Activated T-helper 1 cell treated with anti-CD3 and anti-CD28 coated beads, Interleukin-2, amount 50 U/mL, for 16 hours (primary cell): ENCODE measurements around the gene CCM2.

Experiments
- DNase-seq, 2 donors: peaks; one replicate each; pipeline ENCODE4 v3.0.0-alpha.2; 2020; ENCODE audit warnings: low read depth in 1 of 2, low spot score in 1 of 2

The CCM2 gene

DNA sequence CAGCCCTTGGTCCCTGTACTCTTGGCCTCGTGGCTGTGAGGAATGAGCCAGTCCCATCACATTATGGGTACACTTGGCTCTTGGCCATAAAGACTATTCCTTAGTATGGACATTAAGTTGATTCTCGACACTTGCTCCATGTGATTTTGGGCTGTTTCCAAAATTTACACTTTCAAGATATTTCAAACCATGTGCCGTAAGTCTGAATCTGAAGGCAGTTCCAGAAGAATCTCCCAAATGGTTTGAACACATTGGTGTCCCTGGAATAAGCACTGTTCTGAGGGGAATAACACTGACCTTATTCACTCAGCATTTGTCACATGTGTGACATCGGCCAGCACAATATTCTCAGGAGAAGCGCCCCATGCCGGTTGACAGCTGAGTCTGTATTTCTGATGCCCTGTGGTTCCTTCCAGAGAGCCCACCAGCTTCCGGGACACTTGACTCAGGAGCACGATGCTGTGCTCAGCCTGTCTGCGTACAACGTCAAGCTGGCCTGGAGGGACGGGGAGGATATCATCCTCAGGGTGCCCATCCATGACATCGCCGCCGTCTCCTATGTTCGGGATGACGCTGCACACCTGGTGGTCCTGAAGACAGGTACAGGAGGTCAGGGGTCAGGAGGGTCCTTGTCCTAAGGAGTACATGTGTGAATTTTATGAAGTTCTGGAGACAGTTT lies 64.2 kb downstream of the CCM2 start:
- no peak for DNase-seq

DNA sequence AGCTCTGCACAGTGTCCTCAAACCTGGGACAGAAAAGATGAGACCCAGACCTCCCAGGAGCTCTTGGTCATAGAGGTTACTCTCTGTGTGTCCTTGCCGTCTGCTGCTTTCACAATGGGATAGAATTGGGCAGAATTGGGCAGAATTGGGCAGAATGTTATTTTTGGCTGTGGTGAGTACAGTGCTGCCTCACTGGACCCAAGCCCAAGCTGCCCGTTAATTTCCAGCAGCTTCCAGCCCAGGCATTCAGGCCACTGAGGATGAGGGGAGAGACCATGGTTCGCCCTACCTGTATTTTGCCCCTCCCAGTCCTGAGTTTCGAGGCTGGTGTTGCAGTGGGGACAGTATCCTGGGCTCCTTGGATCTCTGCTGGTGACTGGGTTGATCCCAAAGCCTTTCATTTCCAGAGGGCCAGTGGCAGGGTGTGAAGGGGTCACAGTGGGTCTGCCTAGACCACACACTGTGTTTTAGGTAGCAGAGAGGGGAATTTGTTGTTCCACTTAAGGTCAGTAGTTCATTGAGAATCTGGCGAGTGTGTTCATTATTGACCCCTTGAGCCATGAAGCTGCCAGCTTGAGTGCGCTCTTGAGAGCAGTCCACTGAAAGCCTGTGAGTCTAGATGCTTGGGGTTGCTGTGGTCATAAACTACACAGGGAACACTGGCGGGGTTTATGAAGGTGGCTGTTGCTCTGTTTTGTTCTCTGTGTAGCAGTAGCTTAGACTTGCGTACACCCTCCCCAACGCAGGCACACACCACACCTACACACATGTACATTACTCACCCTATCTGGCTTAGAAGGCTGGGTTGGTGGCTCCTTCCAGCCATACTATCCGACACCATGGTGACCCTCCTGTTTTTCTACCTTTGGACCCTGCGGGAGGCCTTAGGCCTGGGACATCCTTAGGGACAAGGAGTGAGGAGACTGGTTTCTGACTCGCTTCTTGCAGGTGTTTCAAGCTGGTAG lies 65.3 kb downstream of the CCM2 start:
- no peak for DNase-seq

DNA sequence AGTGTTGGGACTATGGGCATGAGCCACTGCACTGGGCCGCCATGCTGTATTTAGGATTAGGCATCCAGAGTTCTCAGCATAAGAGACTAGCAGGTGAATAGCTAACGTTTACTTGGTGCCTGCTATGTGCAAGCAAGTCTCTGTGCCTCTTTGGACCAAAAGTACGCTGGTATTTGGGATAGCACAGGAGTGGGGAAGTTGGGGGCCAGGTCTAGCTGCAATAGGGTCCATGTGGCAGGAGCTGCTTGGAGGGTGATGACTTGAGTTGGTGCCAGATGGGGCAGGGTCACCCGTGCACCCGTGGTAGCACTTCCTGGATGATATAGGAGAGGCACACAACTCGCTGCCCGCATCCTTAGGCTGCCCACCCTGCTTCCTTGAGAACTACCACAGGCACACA lies 66.4 kb downstream of the CCM2 start:
- DNase-seq = no peak

DNA sequence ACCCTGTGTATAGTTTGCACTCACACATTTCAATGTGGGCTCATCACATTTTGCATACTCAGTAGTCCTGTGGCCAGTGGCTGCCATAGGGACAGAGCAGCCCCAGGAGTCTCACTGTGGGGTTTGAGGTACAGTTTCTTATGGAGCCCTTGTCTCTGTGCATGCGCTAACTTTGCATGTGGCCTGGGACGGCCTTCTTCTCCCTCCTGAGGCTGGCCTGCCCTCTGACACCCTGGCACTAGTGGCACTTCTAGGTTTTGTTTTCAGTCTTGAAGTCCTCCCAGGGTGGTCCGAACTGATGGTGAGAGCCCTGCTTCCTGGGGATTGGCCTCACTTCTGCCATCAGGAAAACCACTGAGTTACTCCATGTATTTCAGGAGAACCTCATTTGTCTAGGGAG lies 67.6 kb downstream of the CCM2 start:
- DNase-seq = no peak

DNA sequence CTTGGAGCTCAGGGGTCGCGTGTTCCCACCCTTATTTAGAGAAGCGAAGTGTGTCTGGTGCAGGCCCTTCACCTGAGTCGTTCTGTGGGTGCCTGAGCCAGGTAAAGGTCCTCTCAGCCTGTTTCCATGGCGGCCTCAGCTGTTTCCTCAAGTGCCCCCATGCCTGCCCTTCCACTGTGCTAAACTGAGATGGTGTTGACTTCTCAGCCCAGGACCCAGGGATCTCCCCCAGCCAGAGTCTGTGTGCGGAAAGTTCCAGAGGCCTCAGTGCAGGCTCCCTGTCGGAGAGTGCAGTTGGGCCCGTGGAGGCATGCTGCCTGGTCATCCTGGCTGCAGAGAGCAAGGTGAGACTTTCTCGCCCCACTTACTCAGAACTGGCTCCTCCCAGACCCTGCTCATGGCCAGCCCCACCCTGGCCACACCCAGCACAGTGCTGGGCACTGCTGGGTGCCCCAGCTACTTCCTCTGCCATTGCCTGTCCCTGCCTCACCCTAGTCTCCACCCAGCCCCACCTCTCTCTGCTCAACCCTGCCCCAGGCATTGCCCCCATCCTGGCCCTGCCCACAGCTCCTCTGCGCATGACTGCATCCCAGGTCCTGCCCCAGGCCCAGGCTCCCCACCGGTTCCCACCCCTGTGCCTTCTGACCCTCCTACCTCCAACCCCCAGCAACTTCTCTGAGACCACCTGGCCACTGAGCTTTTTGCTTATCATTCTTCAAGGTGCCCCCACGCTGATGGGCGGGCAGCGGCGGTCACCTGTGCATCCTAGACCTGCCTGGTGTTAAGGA lies 68.4 kb downstream of the CCM2 start:
- DNase-seq = no peak

DNA sequence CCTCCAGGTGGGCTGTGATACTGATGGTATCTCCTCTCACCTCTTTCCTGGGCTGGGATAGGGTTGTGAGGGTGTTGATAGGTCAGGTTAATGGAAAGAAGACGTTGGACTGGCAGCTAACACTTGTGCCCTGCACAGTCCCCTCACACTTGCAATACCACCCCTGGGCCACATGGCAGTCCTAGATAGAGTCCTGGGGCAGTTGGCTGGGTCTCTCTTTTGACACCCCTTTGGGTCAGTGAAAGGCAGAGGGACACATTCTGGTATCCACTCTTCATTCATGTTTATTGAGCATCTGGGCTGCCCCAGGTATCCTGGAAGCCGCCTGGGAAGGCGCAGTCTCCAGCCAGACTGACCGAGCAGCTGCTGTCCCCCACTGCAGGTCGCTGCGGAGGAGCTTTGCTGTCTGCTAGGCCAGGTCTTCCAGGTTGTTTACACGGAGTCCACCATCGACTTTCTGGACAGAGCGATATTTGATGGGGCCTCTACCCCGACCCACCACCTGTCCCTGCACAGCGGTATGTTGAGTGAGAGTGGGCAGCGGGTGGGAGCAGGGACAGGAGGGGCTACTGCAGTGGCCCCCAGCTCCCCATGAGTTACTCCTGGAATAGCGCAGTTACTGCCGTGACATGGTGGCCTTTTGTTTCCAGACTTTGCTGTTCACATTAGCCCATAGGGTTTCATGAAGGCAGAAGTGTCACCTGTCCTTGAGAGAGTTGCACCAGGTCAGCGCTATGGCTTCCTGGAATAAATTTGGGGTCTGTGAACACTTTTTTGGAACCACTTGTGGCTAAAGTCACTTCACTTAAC lies 69.6 kb downstream of the CCM2 start:
- DNase-seq = no peak

DNA sequence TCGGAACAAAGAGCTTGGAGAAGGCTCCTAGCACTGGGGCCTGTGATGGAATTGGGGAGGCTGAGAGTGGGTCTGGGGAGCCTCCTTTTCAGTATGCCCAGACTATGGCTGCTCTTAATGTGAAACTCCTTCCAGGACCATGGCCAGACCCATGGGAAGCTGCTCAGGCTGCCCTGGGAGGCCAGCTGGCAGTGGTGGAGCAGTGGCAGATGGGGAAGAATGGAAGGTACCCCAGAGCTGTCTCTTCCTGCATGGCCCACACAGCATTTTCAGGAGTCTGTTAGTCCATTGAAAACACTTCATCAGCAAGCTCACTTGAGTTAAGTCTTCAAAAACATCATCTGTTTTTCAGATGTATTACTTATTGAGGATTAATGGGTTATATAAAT lies 70.2 kb downstream of the CCM2 start:
- no peak for DNase-seq

DNA sequence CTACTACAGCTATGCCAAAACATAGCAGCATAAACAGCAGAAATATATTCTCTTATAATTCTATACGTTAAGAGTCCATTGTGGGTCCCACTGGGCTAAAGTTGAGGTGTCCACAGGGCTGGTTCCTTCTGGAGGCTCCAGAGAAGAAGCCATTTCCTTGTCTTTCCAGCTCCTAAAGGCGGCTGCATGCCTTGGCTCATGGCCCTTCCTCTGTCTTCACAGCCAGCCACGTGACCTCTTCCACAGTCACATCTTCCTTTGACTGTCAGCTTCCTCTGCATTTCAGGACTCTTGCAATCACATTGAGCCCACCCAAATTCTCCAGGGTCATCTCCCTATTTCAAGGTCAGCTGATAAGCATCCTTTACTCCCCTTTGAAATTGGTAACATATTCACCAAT lies 71.5 kb downstream of the CCM2 start:
- DNase-seq = no peak

DNA sequence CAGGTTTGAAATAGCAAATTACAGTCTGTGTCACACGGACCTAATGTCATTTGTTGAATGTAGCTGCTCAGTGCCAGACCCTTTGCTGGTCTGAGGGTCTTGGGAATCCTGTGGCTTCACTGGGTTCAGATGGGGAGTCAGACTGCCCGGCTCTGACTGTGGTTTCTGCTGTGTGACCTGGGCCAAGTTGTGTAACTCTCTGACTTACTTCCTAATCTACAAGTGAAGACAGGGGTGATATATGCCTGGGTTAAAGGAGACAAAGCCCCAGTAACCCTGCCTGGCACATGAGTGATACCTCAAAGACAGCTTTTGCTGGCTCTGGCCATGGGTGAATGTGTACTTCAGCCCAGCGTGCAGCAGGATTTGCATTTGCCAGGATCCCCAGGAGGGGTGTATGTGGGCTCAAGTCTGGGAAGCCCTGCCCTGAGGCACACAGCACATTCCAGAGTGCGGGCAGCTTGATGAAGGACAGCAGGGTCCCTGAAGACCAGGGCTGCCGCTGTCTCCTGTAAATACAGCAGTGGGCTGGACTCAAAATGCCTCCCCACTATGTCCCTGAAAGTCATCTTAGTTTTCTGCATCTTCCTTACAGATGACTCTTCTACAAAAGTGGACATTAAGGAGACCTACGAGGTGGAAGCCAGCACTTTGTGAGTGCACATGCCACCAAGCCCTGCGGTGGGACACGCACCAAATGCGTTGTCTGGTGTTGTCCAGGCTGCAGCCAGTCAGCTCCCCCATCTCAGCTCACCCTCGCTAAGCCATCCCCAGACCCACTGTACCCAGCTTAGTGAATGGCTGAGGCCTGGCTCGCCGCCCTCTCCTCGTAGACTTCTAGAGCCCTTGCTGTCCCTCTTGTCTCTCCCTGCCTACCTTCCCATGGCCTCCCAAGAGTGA lies 72.4 kb downstream of the CCM2 start:
- DNase-seq = no peak

DNA sequence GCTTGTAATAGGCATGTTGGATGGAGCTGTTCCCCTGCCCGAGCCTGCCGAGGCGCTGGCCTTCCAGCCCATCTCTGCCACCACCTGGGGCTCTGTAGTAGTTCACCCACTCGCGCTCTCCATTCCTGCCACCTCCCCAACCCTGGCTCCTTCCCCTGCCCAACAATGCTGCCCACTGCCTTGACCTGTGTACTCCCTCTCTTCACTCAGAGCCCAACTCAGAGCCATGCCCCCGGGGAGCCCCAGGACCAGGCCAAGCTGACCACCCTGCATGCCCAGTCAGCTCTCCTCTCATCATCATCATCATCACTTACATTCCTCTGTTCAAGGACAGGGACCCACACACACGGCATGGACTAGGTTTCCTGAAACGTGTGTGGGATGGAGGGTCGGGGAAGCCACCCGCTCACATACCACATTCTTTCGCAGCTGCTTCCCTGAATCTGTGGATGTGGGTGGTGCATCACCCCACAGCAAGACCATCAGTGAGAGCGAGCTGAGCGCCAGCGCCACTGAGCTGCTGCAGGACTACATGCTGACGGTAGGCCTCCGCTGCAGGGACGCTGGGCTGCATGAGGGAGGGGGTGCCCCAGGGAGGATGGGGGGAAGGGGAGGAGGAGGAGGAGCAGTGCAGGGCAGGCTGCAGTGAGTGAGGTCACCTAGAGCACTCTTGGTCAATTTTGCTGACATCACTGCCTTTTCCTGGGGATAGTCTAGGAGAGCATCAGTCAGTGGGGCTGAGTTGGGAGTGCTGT lies 73.2 kb downstream of the CCM2 start:
- DNase-seq = no peak

DNA sequence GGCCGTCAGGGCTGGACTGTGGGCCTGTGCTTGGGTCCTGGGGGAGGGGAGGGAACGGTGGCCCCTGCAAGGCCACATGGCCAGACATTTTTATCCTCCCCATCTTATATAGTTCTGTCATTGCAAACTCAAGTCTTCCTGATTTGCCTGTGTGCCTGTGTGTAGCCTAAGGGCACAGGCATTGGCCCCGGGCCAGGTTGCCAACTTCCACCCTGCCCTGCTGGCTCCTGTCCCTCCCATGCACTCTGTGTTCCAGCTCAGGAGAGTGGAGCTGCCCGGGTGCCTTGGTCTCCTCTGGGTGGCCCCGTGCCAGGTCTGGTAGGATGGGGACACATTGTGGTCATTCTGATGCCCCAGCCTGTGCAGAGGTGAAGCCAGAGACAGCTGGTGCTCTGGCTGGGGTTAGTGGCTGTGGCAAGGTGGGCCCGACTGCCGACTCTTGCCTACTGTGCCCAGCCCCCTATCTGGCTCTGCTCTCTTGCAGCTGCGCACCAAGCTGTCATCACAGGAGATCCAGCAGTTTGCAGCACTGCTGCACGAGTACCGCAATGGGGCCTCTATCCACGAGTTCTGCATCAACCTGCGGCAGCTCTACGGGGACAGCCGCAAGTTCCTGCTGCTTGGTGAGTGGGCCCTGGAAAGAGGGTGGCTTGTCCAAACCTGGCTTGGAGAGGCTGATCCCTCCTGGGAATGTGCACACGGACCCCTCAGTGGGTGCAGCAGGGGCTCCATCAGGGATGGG lies 74.0 kb downstream of the CCM2 start:
- no peak for DNase-seq

DNA sequence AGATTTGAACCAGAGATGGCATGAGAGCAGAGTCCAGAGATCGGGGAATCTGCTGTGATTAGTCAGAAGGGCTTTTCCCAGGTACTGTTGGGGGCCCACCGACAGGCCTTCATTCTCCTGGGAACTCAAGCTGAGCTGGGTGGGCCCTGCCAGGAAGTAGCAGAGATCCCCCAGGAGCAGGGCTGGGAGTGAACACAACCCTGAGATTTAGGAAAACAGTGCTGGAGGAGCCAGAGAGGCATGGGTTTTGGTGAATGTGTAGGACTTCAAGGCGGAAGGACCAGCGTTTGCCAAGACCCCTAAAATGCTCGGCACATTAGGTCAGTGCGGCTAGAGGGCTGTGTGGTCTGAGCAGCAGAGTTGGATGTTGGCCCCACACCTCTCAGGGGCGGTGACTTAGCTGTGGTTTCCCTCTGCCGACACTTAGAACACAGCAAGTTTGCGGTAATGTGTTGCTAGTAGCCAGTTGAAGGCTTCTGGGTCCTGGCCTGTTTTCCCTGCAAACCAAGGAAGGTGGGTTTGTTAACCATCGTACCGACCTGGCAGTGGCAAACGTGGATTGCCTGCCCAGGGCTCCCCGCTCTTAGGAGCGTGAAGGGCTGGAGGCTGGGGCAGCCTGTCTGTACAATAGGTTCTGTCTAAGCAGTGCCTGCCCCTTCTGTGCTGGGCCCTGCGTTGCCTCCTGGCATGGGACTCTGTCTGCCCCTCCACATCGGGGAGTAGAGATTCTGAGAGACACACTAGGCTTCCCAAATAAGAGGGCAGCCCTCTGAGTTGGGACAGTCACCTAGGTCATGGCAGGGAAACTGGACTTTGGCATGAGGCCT lies 74.7 kb downstream of the CCM2 start:
- DNase-seq = no peak

DNA sequence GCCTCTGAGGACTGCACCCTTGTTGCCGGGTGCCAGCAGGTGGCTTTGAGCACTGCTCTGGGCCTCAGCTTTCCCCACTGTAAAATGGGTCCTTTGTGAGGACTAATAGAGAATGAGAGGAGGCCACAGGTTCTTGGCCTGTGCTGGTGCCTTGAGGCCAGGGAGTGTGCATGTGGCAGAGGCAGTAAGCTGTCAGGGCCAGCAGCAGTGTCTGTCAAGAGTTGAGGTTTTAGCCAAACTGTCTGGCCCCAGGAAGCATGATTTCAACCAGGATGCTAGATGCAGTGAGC lies 75.3 kb downstream of the CCM2 start:
- no peak for DNase-seq

DNA sequence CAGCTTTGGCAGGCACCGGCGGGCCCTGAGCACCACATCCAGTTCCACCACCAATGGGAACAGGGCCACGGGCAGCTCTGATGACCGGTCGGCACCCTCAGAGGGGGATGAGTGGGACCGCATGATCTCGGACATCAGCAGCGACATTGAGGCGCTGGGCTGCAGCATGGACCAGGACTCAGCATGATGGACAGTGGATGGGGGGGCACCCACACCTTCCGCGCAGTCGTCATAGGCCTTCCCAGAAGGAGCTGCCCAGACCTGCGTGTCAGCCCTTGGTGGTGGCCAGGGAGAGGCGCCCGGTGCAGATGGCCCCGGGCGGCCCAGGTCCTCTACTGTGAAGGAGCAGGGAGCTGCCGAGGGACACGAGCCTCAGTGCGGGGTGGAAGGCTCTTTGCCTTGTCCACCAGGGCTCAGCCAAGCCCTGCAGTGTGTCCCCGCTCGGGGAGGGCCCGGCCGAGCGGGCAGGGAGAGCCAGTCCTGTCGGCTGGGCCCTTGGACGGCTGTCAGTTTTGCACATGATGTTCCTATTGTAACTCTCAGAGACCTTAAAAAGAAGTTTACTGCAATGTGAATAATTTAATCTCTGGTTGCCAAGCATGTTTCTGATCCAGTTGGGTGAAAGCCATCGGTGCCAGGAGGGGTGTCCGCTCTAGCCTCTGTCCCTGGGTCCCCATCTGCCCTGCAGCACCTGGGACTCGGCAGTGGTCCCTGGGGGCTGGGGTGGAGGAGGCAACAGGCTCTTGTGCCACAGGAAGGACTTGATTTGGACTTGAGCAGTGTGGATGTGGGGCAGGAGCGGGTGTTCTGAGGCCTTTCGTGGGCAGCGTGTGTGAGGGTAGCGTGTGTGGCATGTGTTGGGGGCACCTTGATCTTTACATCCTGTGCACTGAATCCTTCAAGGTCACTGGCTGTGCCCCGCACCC lies 76.1 kb downstream of the CCM2 start:
- DNase-seq = no peak

DNA sequence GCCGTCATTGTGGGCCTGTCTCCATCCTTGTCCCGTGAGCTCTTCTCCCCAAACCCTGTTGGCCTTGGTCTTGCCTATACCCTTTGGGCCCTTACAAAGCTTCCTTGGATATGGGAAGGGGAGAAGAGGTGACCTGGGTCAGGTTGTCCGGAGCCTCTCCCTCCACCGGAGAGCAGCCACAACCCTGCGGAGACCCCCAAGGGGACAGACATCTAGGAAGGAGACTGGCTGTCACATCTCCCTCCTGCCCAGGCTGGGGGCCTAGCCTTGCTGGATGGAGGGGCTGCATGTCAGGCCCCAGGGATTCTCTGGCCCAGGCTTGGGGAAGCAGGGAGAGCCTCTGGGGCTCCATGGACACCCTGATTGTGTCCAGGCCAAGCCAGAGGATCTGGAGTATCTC lies 76.9 kb downstream of the CCM2 start:
- no peak for DNase-seq

DNA sequence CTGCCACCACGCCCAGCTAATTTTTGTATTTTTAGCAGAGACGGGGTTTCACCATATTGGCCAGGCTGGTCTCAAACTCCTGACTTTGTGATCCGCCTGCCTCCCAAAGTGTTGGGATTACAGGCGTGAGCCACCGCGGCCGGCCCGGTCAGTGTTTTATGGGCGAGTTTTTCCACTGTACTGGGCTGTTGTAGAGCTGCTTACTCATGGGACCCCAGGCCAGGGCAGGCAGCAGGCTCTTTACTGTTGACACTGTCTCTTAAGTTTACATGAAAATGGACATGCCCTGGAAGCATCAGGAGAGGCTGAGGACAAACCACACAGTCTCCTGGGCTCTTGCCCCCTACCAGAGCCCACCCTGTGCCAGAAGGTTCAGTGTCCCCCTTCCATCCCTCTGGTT lies 77.6 kb downstream of the CCM2 start:
- DNase-seq = no peak
